Stimulated activated memory B cell treated with anti-CD40 and anti-IgM and Interleukin-4, amounts not matched to agents 10 μg/mL and 1 μg/mL and 100 μg/mL, for 72 hours (primary cell): ENCODE data around the gene STOX2.

Experiments used
- ATAC-seq: fragments of 150-1000 bp; cut with Tn5 transposase; 2 replicates; pipeline ENCODE4 v1.10.0; 2021
- H3K27ac Mint-ChIP-seq: one replicate; pipeline ENCODE4 v1.8.0; 2022; ENCODE audit warnings: mild to moderate bottlenecking, mixed read lengths
- H3K27me3 Mint-ChIP-seq: one replicate; pipeline ENCODE4 v1.8.0; 2022; ENCODE audit warnings: mixed read lengths
- H3K36me3 Mint-ChIP-seq: one replicate; pipeline ENCODE4 v1.8.0; 2022; ENCODE audit warnings: mixed read lengths
- H3K4me1 Mint-ChIP-seq: one replicate; pipeline ENCODE4 v1.8.0; 2022; ENCODE audit warnings: mixed read lengths
- H3K4me3 Mint-ChIP-seq: one replicate; pipeline ENCODE4 v1.8.0; 2022; ENCODE audit warnings: mild to moderate bottlenecking, moderate library complexity, mixed read lengths
- H3K9me3 Mint-ChIP-seq: one replicate; pipeline ENCODE4 v1.8.0; 2022; ENCODE audit warnings: mixed read lengths

Gene STOX2

DNA sequence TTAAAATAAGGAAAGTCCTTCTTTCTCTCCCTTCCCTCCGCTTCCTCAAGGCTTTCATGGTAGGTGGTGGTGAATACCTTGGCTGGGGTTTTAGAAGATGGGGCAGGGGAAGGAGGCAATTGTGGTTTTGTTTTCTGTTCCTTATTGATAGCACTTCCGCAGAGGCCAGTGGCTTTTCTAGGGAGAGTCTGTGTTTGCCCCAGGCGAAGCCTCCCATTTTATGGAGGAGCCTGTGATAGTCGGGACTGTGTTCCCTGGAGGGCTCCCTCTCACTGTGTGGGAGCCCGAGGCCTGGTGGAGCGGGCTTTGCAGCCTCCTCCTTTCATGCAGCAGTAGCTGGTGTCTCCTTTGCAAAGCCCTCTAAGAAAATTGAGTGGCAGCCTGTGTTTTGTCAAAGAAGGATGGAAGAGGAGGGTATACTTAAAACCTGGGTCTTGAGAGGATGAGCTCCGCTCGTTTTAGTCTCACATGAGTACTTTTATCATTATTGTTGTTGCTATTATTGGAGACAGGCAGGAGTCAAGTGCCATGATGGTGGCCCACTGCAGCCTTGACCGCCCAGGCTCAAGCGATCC lies 29.8 kb upstream of the STOX2 start:
- no peaks in the 10 kb centered on the region for H3K27me3 Mint-ChIP-seq
- H3K36me3 Mint-ChIP-seq, result no peaks in the 10 kb centered on the region
- no peak overlapping the region for H3K27ac Mint-ChIP-seq
- H3K9me3 Mint-ChIP-seq, result no peaks in the 10 kb centered on the region
- no peak for ATAC-seq
- peaks cover 5% of the 10 kb centered on the region for H3K4me1 Mint-ChIP-seq
- no peak overlapping the region for H3K4me3 Mint-ChIP-seq

DNA sequence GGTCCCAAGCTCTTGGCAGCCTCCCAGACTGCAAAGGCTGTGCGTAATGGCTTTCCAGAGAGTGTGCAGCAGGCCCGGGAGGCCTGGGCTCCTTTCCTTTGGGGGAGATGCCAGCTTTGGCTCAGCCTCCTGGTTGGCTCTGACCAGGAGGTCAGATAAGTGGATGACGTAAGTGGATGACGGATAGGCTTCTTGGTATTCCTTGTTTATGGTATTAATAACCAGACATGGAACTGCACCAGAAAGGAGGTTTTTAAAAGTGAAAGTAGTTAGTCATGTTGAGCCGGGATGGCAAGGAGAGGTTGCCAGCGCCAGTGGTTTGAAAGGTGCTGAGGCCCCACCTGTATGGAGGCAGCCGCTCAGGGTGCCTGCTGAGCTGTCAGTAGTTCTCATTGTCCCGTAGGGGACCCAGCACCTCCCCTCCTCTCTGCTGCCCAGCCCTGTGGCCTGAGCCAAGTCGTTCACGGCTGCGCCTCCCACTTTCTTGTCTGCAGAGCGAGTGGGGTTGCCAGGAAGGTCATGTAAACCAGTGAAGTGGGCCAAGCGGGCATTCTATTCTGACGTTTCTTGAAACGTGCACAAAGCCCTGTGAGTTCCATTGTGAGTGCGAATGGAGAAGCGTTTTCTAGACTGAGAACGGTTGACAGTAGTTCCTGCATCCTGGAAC lies 28.7 kb upstream of the STOX2 start:
- Mint-ChIP-seq H3K9me3 (no peaks in the 10 kb centered on the region), H3K4me3 (no peak overlapping the region), H3K36me3 (no peaks in the 10 kb centered on the region), H3K27ac (no peak overlapping the region), H3K4me1 (peaks cover 5% of the 10 kb centered on the region), H3K27me3 (no peaks in the 10 kb centered on the region)
- ATAC-seq, result peak; percentile 18

- no peaks in the 10 kb centered on the region for H3K27me3 Mint-ChIP-seq
- ATAC-seq, result no peak
- no peaks in the 10 kb centered on the region for H3K36me3 Mint-ChIP-seq
Observed at GRCh38 chr4:183878251-183878970, 26.7 kb upstream of the STOX2 start.

DNA sequence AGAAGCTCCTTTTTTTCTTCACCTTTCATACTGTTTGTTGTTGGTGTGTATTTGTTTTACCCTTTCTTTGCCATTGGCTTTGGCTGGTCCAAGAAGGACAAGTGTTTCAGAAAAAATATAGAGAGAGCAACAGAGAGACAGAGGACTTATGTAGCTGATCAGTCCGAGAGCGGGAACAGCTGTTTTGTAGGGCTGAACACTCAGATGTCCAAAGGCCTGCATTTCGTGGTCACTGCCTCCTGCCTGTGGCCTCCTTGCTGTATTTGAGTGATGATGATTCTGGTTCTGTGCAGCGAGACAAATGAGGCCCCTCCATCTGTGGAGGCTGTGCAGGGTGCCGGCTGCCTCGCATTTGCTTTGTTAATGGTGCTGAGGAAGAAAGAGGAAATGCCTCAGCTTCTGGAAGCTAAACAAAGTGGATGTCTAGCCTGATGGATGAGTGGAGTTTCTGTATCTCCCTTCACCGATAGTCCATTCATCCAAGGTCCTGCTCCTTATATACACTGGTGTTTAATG lies 19.8 kb upstream of the STOX2 start:
- peaks cover 17% of the 10 kb centered on the region for H3K27me3 Mint-ChIP-seq
- no peak overlapping the region for H3K27ac Mint-ChIP-seq
- ATAC-seq, result no peak
- no peak overlapping the region for H3K4me3 Mint-ChIP-seq
- no peaks in the 10 kb centered on the region for H3K4me1 Mint-ChIP-seq
- no peaks in the 10 kb centered on the region for H3K9me3 Mint-ChIP-seq
- H3K36me3 Mint-ChIP-seq, result no peaks in the 10 kb centered on the region

More at GRCh38 chr4:183878251-183878970, 26.7 kb upstream of the STOX2 start:
- Mint-ChIP-seq H3K4me3 (no peak overlapping the region), H3K9me3 (no peaks in the 10 kb centered on the region), H3K4me1 (peaks cover 5% of the 10 kb centered on the region), H3K27ac (no peak overlapping the region)

GRCh38 chr4:183887351-183887750 lies 17.8 kb upstream of the STOX2 start:
- H3K36me3 Mint-ChIP-seq, result no peaks in the 10 kb centered on the region
- peaks cover 25% of the 10 kb centered on the region for H3K27me3 Mint-ChIP-seq
- ATAC-seq, result no peak
- H3K27ac Mint-ChIP-seq, result no peak overlapping the region
- H3K4me1 Mint-ChIP-seq, result no peaks in the 10 kb centered on the region
- H3K4me3 Mint-ChIP-seq, result no peak overlapping the region
- H3K9me3 Mint-ChIP-seq, result no peaks in the 10 kb centered on the region

- H3K27me3 Mint-ChIP-seq, result peaks cover 33% of the 10 kb centered on the region
- H3K4me1 Mint-ChIP-seq, result no peaks in the 10 kb centered on the region
- no peaks in the 10 kb centered on the region for H3K36me3 Mint-ChIP-seq
- ATAC-seq, result no peak
- no peaks in the 10 kb centered on the region for H3K9me3 Mint-ChIP-seq
- no peak overlapping the region for H3K4me3 Mint-ChIP-seq
- H3K27ac Mint-ChIP-seq, result no peak overlapping the region
Observed at GRCh38 chr4:183888564-183888963, 16.5 kb upstream of the STOX2 start.

GRCh38 chr4:183889190-183889589 lies 15.9 kb upstream of the STOX2 start:
- no peak overlapping the region for H3K27ac Mint-ChIP-seq
- no peak for ATAC-seq
- peaks cover 33% of the 10 kb centered on the region for H3K27me3 Mint-ChIP-seq
- H3K36me3 Mint-ChIP-seq, result no peaks in the 10 kb centered on the region
- no peak overlapping the region for H3K4me3 Mint-ChIP-seq
- H3K9me3 Mint-ChIP-seq, result no peaks in the 10 kb centered on the region
- H3K4me1 Mint-ChIP-seq, result no peaks in the 10 kb centered on the region

GRCh38 chr4:183897193-183897592 lies 7.9 kb upstream of the STOX2 start:
- Mint-ChIP-seq H3K27ac (no peak overlapping the region), H3K4me3 (no peak overlapping the region), H3K36me3 (no peaks in the 10 kb centered on the region), H3K9me3 (peaks cover 9% of the 10 kb centered on the region), H3K4me1 (no peaks in the 10 kb centered on the region), H3K27me3 (peaks cover 26% of the 10 kb centered on the region)
- no peak for ATAC-seq

DNA sequence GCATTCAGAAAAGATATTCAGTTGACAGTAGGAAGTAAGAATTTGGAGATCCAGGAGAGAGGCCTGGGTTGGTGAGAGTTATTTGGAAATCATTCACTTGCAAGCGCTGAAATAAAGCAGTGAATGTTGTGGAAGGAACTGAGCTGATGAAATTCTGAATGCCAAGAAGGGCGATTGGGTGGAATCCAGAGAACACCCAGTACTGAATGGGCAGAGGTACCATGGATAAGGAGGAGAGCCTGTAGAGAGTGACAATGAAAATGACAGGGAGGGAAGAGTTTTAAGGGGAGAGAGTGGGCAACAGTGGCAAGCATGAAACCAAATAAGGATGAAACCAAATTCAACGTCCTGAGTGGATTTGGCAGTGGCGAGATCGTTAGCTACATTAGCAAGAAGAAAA lies 6.7 kb upstream of the STOX2 start:
- ATAC-seq, result no peak
- peaks cover 12% of the 10 kb centered on the region for H3K9me3 Mint-ChIP-seq
- no peak overlapping the region for H3K4me3 Mint-ChIP-seq
- H3K4me1 Mint-ChIP-seq, result no peaks in the 10 kb centered on the region
- no peak overlapping the region for H3K27ac Mint-ChIP-seq
- H3K27me3 Mint-ChIP-seq, result peaks cover 27% of the 10 kb centered on the region
- H3K36me3 Mint-ChIP-seq, result no peaks in the 10 kb centered on the region

DNA sequence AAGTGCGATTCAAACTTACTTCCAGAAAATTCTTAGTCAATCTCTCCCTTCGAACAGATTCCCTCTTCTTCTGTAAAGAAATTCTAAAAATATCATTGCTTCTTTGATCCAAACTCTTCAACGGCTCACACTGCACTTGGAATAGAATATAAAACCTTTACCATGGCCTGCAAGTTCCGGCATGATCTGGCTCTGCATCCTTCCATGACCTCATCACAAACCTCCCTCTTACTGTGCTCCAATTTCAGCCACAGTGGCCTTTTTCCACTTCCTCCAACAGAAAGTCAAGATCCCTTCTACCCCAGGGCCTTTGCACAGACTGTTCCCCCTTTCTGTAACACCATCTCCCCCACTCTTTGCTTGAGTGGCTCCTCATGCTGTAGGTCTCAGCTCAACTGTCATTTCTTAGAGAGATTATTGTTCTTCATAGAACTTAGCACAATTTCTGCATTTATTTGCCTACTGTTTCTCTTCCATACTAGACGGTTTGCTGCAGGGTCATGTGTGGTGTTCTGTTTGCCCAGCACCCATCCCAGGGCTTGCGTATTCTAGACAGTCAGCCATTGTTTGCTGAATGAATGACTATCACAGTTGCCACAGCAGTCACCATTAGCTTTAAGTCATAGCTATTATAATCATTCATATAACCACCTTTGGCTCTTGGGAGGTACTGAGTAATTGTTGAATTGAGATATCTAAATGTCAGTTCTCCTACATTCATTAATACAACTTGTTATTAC lies 1.9 kb upstream of the STOX2 start:
- peaks cover 12% of the 10 kb centered on the region for H3K9me3 Mint-ChIP-seq
- no peak overlapping the region for H3K4me3 Mint-ChIP-seq
- H3K4me1 Mint-ChIP-seq, result peaks cover 6% of the 10 kb centered on the region
- H3K36me3 Mint-ChIP-seq, result no peaks in the 10 kb centered on the region
- H3K27me3 Mint-ChIP-seq, result peaks cover 50% of the 10 kb centered on the region
- no peak for ATAC-seq
- no peak overlapping the region for H3K27ac Mint-ChIP-seq

GRCh38 chr4:183905593-183906488 lies 734 bp downstream of the STOX2 start:
- H3K4me3 Mint-ChIP-seq, result peak overlapping the region; percentile 25
- H3K36me3 Mint-ChIP-seq, result no peaks in the 10 kb centered on the region
- ATAC-seq, result no peak

DNA sequence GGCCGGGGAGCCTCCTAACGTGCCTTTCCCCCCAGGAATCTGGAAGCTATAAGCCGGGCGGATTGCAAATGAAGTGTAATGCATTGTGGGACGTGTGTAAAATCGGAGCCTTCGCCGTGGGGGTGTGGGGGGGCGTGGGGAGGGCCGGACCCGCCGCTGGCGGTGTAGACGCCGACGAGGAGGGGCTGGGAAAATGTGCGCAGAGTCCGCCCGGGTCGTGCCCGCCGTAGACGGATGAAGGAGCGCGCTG lies 1.3 kb downstream of the STOX2 start:
- Mint-ChIP-seq H3K27me3 (peaks cover 61% of the 10 kb centered on the region), H3K9me3 (peaks cover 3% of the 10 kb centered on the region)
- no peak for ATAC-seq

More at GRCh38 chr4:183905593-183906488, 734 bp downstream of the STOX2 start:
- Mint-ChIP-seq H3K27ac (no peak overlapping the region), H3K9me3 (peaks cover 5% of the 10 kb centered on the region), H3K4me1 (peaks cover 6% of the 10 kb centered on the region), H3K27me3 (peaks cover 61% of the 10 kb centered on the region)

DNA sequence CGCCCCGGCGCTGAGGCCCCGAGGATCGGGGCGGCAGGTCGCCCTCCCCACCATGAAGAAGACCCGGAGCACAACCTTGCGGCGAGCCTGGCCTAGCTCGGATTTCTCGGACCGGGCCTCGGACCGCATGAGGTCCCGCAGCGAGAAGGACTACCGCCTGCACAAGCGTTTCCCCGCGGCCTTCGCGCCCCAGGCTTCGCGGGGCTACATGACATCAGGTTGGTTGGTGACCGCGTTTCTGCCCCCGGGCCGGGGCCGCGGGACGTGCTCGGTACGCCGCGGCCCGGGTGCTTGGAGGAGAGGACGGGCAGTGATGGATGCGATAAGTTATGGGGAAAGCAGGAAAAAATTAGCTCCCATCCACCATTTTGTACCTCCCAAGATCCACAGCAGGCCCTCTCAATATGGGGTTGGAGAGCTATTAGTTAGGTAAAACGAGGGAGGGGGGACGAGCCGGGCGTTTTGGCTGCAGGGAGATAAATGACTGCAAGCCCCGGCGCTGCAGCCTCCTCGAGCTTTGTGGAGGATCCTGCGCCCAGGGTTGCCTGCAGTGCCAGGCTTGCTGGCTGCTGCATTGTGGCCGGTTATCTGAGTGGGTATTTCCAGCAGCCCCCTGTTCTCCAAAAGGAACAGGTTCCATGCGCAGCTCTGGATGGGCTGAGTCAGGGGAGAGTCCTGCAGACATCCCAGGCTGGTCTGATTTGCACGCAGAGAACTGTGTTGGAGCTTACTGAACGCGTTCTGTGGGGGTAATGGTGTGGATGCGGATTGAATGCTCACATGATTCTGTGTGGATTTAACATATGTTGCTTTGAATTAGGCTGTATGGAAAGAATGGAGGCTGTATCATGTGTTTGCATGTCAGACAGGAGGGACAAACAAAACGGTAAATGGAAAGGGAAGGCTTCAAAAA lies 1.9 kb downstream of the STOX2 start:
- Mint-ChIP-seq H3K27ac (no peak overlapping the region), H3K9me3 (peaks cover 3% of the 10 kb centered on the region), H3K27me3 (peaks cover 61% of the 10 kb centered on the region), H3K36me3 (no peaks in the 10 kb centered on the region), H3K4me3 (no peak overlapping the region), H3K4me1 (peaks cover 6% of the 10 kb centered on the region)
- no peak for ATAC-seq

More for the DNA sequence above, 1.3 kb downstream of the STOX2 start:
- H3K36me3 Mint-ChIP-seq, result no peaks in the 10 kb centered on the region
- no peak overlapping the region for H3K4me3 Mint-ChIP-seq
- no peak overlapping the region for H3K27ac Mint-ChIP-seq
- H3K4me1 Mint-ChIP-seq, result peaks cover 6% of the 10 kb centered on the region
